Liver (tissue), 9 donors: ENCODE data around the gene GATA6. TPM values are rescaled to one million over a fixed set of nuclear protein-coding genes. Genes with fewer than 3 reads are reported as not detected.

Experiments used
- DNase-seq: peaks from one replicate; pipeline ENCODE4 v3.0.0-alpha.2; 2017; ENCODE audit warnings: low spot score
- H3K27ac ChIP-seq, 2 donors: one replicate each; pipeline ENCODE4 v1.7.0; 2013; ENCODE audit warnings: inconsistent platforms in 2 of 2, low read length in 2 of 2, control low read depth in 1 of 2, low read depth in 1 of 2, mild to moderate bottlenecking in 1 of 2
- H3K27me3 ChIP-seq, 4 donors: one replicate each; pipeline versions ENCODE4 v1.6.1 to v1.7.0; 2013; ENCODE audit warnings: low read length in 3 of 4, inconsistent platforms in 1 of 4, mild to moderate bottlenecking in 1 of 4, moderate library complexity in 1 of 4; ENCODE audit not compliant: control insufficient read depth in 4 of 4, insufficient read depth in 4 of 4
- H3K36me3 ChIP-seq, 4 donors: one replicate each; pipeline versions ENCODE4 v1.6.1 to v1.7.0; 2013; ENCODE audit warnings: low read length in 3 of 4, mild to moderate bottlenecking in 3 of 4, low read depth in 1 of 4, moderate library complexity in 1 of 4; ENCODE audit not compliant: control insufficient read depth in 4 of 4, insufficient read depth in 3 of 4
- H3K4me1 ChIP-seq, 4 donors: one replicate each; pipeline versions ENCODE4 v1.6.1 to v1.7.0; 2013; ENCODE audit warnings: low read length in 3 of 4, mild to moderate bottlenecking in 3 of 4, moderate library complexity in 1 of 4; ENCODE audit not compliant: control insufficient read depth in 4 of 4, insufficient read depth in 4 of 4
- H3K4me3 ChIP-seq, 3 donors: one replicate each; pipeline versions ENCODE4 v1.6.1 to v1.7.0; 2013; ENCODE audit warnings: low read length in 3 of 3, control low read depth in 1 of 3, low read depth in 1 of 3, mild to moderate bottlenecking in 1 of 3
- H3K9ac ChIP-seq, 2 donors: one replicate each; pipeline ENCODE4 v1.7.0; 2013; ENCODE audit warnings: low read length in 2 of 2, mild to moderate bottlenecking in 2 of 2, moderate library complexity in 2 of 2, control low read depth in 1 of 2, low read depth in 1 of 2
- H3K9me3 ChIP-seq, 4 donors: one replicate each; pipeline versions ENCODE4 v1.6.1 to v1.7.0; 2013; ENCODE audit warnings: low read length in 3 of 4; ENCODE audit not compliant: control insufficient read depth in 4 of 4
- ATF3 ChIP-seq: IDR thresholded peaks from 2 replicates; pipeline ENCODE4 v1.6.1; 2016; ENCODE audit warnings: antibody characterized with exemption
- EGR1 ChIP-seq, 2 donors: IDR thresholded peaks; 2 replicates each; pipeline ENCODE4 v1.6.1; 2016 to 2018; ENCODE audit warnings: antibody characterized with exemption in 2 of 2, low read depth in 2 of 2
- FOXA1 ChIP-seq: IDR thresholded peaks from 2 replicates; pipeline ENCODE4 v1.6.1; 2016; ENCODE audit warnings: antibody characterized with exemption
- FOXA2 ChIP-seq: IDR thresholded peaks from 2 replicates; pipeline ENCODE4 v1.6.1; 2016; ENCODE audit warnings: antibody characterized with exemption
- GABPA ChIP-seq, 2 donors: IDR thresholded peaks in 1 of 2; conservative IDR thresholded peaks in 1 of 2; 2 replicates each; pipeline ENCODE4 v1.6.1; 2016; ENCODE audit warnings: antibody characterized with exemption in 2 of 2, mild to moderate bottlenecking in 1 of 2, moderate library complexity in 1 of 2
- HNF4A ChIP-seq, 2 donors: conservative IDR thresholded peaks; 2 replicates each; pipeline ENCODE4 v1.6.1; 2016; ENCODE audit warnings: antibody characterized with exemption in 2 of 2, mild to moderate bottlenecking in 2 of 2
- HNF4G ChIP-seq: IDR thresholded peaks from 2 replicates; pipeline ENCODE4 v1.6.1; 2016; ENCODE audit warnings: antibody characterized with exemption
- JUND ChIP-seq, 2 donors: IDR thresholded peaks; 2 replicates each; pipeline ENCODE4 v1.6.1; 2016; ENCODE audit warnings: antibody characterized with exemption in 2 of 2
- MAX ChIP-seq: IDR thresholded peaks from 2 replicates; pipeline ENCODE4 v1.6.1; 2016; ENCODE audit warnings: antibody characterized with exemption
- NR2F2 ChIP-seq: IDR thresholded peaks from 2 replicates; pipeline ENCODE4 v1.6.1; 2016; ENCODE audit warnings: antibody characterized with exemption
- RAD21 ChIP-seq, 2 donors: IDR thresholded peaks; 2 replicates each; pipeline ENCODE4 v1.6.1; 2016; ENCODE audit warnings: antibody characterized with exemption in 2 of 2, mild to moderate bottlenecking in 2 of 2
- REST ChIP-seq: IDR thresholded peaks from 2 replicates; pipeline ENCODE4 v1.6.1; 2016; ENCODE audit warnings: antibody characterized with exemption, mild to moderate bottlenecking
- RXRA ChIP-seq, 2 donors: IDR thresholded peaks; 2 replicates each; pipeline ENCODE4 v1.6.1; 2017 to 2018; ENCODE audit warnings: antibody characterized with exemption in 2 of 2, mild to moderate bottlenecking in 1 of 2
- SP1 ChIP-seq: IDR thresholded peaks from 2 replicates; pipeline ENCODE4 v1.6.1; 2018; ENCODE audit warnings: antibody characterized with exemption, mild to moderate bottlenecking
- TAF1 ChIP-seq: conservative IDR thresholded peaks from 2 replicates; pipeline ENCODE4 v1.6.1; 2016; ENCODE audit warnings: antibody characterized with exemption, mild to moderate bottlenecking
- YY1 ChIP-seq: IDR thresholded peaks from 2 replicates; pipeline ENCODE4 v1.6.1; 2016; ENCODE audit warnings: antibody characterized with exemption, mild to moderate bottlenecking
- ZBTB33 ChIP-seq: IDR thresholded peaks from 2 replicates; pipeline ENCODE4 v1.6.1; 2016; ENCODE audit warnings: antibody characterized with exemption
- WGBS: extraction: QIAGEN DNeasy Blood & Tissue Kit; methylation state at CpG from one replicate; pipeline ENCODE4 v1.1.7; 2013; 5-methylcytosine and 5-hydroxymethylcytosine counted together
- polyA plus RNA-seq, 2 donors: library from polyadenylated mRNA; stranded (reverse) in 1 of 2; unstranded in 1 of 2; fragments of 200-250 nt in 1 of 2; fragments of >200 nt in 1 of 2; fragmentation: Nextera tagmentation in 1 of 2; extraction: Ambion mirVana in 1 of 2; gene quantifications; one replicate each; pipeline versions ENCODE4 v1.2.1 to v1.2.3, GENCODE V29; 2013 to 2015
- total RNA-seq, 2 donors: library from RNA; depleted of rRNA; stranded (reverse); fragments of >200 nt; gene quantifications; one replicate each; pipeline ENCODE4 v1.2.3, GENCODE V29; 2014
- TF ChIP-seq, protein P1 (sequence below): fragments of 150-350 bp; IDR thresholded peaks from 2 replicates; pipeline ENCODE4 v1.5.1; 2017; ENCODE audit warnings: improper control_type of control experiment, low read depth, low read length; ENCODE audit not compliant: missing input control
- donor health status: healthy.
- donor health status: healthy.
- donor health status: healthy.
- donor health status: healthy.
- donor health status: healthy.

Gene GATA6
- total and polyA plus RNA-seq, 4 donors, result 1.8 to 6.6 (median 4.9) TPM

GRCh38 chr18:22161090-22161489 lies 8.3 kb upstream of the GATA6 start:
- 91% methylated on average over 5 of the region's 5 CpGs for WGBS

GRCh38 chr18:22163416-22164161 lies 5.8 kb upstream of the GATA6 start:
- H3K27me3 ChIP-seq, result no peaks in the 10 kb centered on the region
- H3K9ac ChIP-seq, result no peak overlapping the region
- no peak for DNase-seq
- no peak overlapping the region for H3K27ac ChIP-seq
- no peak overlapping the region for H3K4me3 ChIP-seq
- no peaks in the 10 kb centered on the region for H3K9me3 ChIP-seq
- H3K36me3 ChIP-seq, result no peaks in the 10 kb centered on the region
- WGBS, result 78% methylated on average over 8 of the region's 8 CpGs
- peaks cover 0 to 21% (median 5%) of the 10 kb centered on the region in 4 donors for H3K4me1 ChIP-seq
- TF ChIP-seq HNF4A (conservative IDR thresholded peaks at IDR 0.05) (no peak), RXRA (IDR thresholded peaks at IDR 0.05) (no peak), NR2F2 (no peak), HNF4G (no peak), YY1 (no peak), EGR1 (IDR thresholded peaks at IDR 0.05; ENCODE audit: low read depth in 2 of 2) (no peak), ATF3 (no peak), SP1 (no peak), ZBTB33 (no peak), RAD21 (IDR thresholded peaks at IDR 0.05) (no peak), FOXA1 (no peak), GABPA (IDR thresholded peaks at IDR 0.05 in 1 of 2, conservative IDR thresholded peaks at IDR 0.05 in 1 of 2) (no peak), JUND (IDR thresholded peaks at IDR 0.05) (no peak), FOXA2 (no peak)
- TF ChIP-seq, protein P1, sequence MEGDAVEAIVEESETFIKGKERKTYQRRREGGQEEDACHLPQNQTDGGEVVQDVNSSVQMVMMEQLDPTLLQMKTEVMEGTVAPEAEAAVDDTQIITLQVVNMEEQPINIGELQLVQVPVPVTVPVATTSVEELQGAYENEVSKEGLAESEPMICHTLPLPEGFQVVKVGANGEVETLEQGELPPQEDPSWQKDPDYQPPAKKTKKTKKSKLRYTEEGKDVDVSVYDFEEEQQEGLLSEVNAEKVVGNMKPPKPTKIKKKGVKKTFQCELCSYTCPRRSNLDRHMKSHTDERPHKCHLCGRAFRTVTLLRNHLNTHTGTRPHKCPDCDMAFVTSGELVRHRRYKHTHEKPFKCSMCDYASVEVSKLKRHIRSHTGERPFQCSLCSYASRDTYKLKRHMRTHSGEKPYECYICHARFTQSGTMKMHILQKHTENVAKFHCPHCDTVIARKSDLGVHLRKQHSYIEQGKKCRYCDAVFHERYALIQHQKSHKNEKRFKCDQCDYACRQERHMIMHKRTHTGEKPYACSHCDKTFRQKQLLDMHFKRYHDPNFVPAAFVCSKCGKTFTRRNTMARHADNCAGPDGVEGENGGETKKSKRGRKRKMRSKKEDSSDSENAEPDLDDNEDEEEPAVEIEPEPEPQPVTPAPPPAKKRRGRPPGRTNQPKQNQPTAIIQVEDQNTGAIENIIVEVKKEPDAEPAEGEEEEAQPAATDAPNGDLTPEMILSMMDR, result no peak

More at GRCh38 chr18:22161090-22161489, 8.3 kb upstream of the GATA6 start:
- Histone ChIP-seq H3K9me3 (no peaks in the 10 kb centered on the region), H3K4me3 (no peak overlapping the region), H3K27me3 (no peaks in the 10 kb centered on the region), H3K9ac (no peak overlapping the region), H3K4me1 (peaks cover 0 to 11% (median 2%) of the 10 kb centered on the region in 4 donors), H3K27ac (no peak overlapping the region), H3K36me3 (no peaks in the 10 kb centered on the region)
- DNase-seq, result no peak
- TF ChIP-seq TAF1 (no peak), ATF3 (no peak), MAX (no peak), YY1 (no peak), RXRA (IDR thresholded peaks at IDR 0.05) (no peak), FOXA1 (no peak), REST (no peak), NR2F2 (no peak)
